GM19467 (cell line): ENCODE measurements around the gene TCFL5.
"Not testable (repeated sequence)": the region's sequence is repeated elsewhere in the genome, so short reads cannot be mapped to it uniquely, and the experiment has no call there.

ENCODE experiments used
- ATAC-seq: cut with Tn5 transposase; IDR thresholded peaks from one replicate; pipeline ENCODE4 v1.9.1; 2021; ENCODE audit warnings: mild to moderate bottlenecking, moderate library complexity; ENCODE audit not compliant: unreplicated experiment

TCFL5 gene

GRCh38 chr20:62858058-62858830 is 3.4 kb downstream of the TCFL5 start:
- no peak for ATAC-seq

- ATAC-seq = no peak
Measured at GRCh38 chr20:62856931-62857619, 4.5 kb downstream of the TCFL5 start.

GRCh38 chr20:62855120-62855519 is 6.5 kb downstream of the TCFL5 start:
- ATAC-seq = no peak

- no peak for ATAC-seq
Measured at GRCh38 chr20:62854121-62854520, 7.5 kb downstream of the TCFL5 start.

GRCh38 chr20:62853304-62853703 is 8.3 kb downstream of the TCFL5 start:
- ATAC-seq = not testable (repeated sequence)

- no peak for ATAC-seq
Measured at GRCh38 chr20:62852841-62853240, 8.8 kb downstream of the TCFL5 start.

GRCh38 chr20:62852196-62852595 is 9.4 kb downstream of the TCFL5 start:
- ATAC-seq = no peak

GRCh38 chr20:62850333-62850974 is 11.2 kb downstream of the TCFL5 start:
- no peak for ATAC-seq

GRCh38 chr20:62849431-62849830 is 12.2 kb downstream of the TCFL5 start:
- no peak for ATAC-seq

- ATAC-seq = not testable (repeated sequence)
Measured at GRCh38 chr20:62848917-62849316, 12.7 kb downstream of the TCFL5 start.

GRCh38 chr20:62846166-62846890 is 15.3 kb downstream of the TCFL5 start:
- ATAC-seq = no peak

GRCh38 chr20:62845416-62846160 is 16.0 kb downstream of the TCFL5 start:
- ATAC-seq = no peak

GRCh38 chr20:62844182-62844581 is 17.4 kb downstream of the TCFL5 start:
- ATAC-seq = no peak

GRCh38 chr20:62843656-62844055 is 18.0 kb downstream of the TCFL5 start:
- ATAC-seq = no peak

- no peak for ATAC-seq
Measured at GRCh38 chr20:62841705-62842212, 19.9 kb downstream of the TCFL5 start.

- no peak for ATAC-seq
Measured at GRCh38 chr20:62840244-62841197, 21.1 kb downstream of the TCFL5 start.

- ATAC-seq = no peak
Measured at GRCh38 chr20:62839816-62840215, 21.8 kb downstream of the TCFL5 start.

GRCh38 chr20:62839261-62839660 is 22.4 kb downstream of the TCFL5 start:
- no peak for ATAC-seq
